ENCODE results near the gene OVOL2. TPM values are rescaled to one million over a fixed set of nuclear protein-coding genes. Genes with fewer than 3 reads are reported as not detected.
"Not testable (repeated sequence)": the region's sequence is repeated elsewhere in the genome, so short reads cannot be mapped to it uniquely, and the experiment has no call there.

The OVOL2 gene
- total RNA-seq, 1 donor from 2014 or later = not detected

- no peak for DNase-seq (ENCODE audit: low spot score)
- Mint-ChIP-seq H3K4me1 (ENCODE audit: low read depth) (no peaks in the 10 kb centered on the region), H3K27me3 (ENCODE audit: low read depth) (peaks cover 31% of the 10 kb centered on the region), H3K4me3 (ENCODE audit: unreplicated experiment) (no peak overlapping the region), H3K27ac (ENCODE audit: unreplicated experiment) (no peak overlapping the region), H3K36me3 (ENCODE audit: low read depth) (no peaks in the 10 kb centered on the region), H3K9me3 (ENCODE audit: low read depth) (no peaks in the 10 kb centered on the region)
- no peak for TF ChIP-seq CTCF (IDR thresholded peaks at IDR 0.05)
These were observed 35.7 kb upstream of the OVOL2 start for GRCh38 chr20:18093388-18093787.

- no peak overlapping the region for H3K27ac Mint-ChIP-seq (ENCODE audit: unreplicated experiment)
- no peaks in the 10 kb centered on the region for H3K4me1 Mint-ChIP-seq (ENCODE audit: low read depth)
- no peaks in the 10 kb centered on the region for H3K9me3 Mint-ChIP-seq (ENCODE audit: low read depth)
- H3K4me3 Mint-ChIP-seq (ENCODE audit: unreplicated experiment) = no peak overlapping the region
- H3K36me3 Mint-ChIP-seq (ENCODE audit: low read depth) = no peaks in the 10 kb centered on the region
- TF ChIP-seq CTCF (IDR thresholded peaks at IDR 0.05) = no peak
- H3K27me3 Mint-ChIP-seq (ENCODE audit: low read depth) = peaks cover 29% of the 10 kb centered on the region
- no peak for DNase-seq (ENCODE audit: low spot score)
These were observed 35.2 kb upstream of the OVOL2 start for GRCh38 chr20:18092890-18093289.

- Mint-ChIP-seq H3K4me3 (ENCODE audit: unreplicated experiment) (no peak overlapping the region), H3K36me3 (ENCODE audit: low read depth) (no peaks in the 10 kb centered on the region), H3K9me3 (ENCODE audit: low read depth) (no peaks in the 10 kb centered on the region), H3K4me1 (ENCODE audit: low read depth) (no peaks in the 10 kb centered on the region), H3K27ac (ENCODE audit: unreplicated experiment) (no peak overlapping the region), H3K27me3 (ENCODE audit: low read depth) (peaks cover 22% of the 10 kb centered on the region)
- TF ChIP-seq CTCF (IDR thresholded peaks at IDR 0.05) = no peak
- DNase-seq (ENCODE audit: low spot score) = no peak
These were observed 33.9 kb upstream of the OVOL2 start for GRCh38 chr20:18091623-18092022.

- Mint-ChIP-seq H3K27ac (ENCODE audit: unreplicated experiment) (no peak overlapping the region), H3K9me3 (ENCODE audit: low read depth) (no peaks in the 10 kb centered on the region), H3K4me3 (ENCODE audit: unreplicated experiment) (no peak overlapping the region), H3K27me3 (ENCODE audit: low read depth) (peaks cover 18% of the 10 kb centered on the region), H3K4me1 (ENCODE audit: low read depth) (no peaks in the 10 kb centered on the region), H3K36me3 (ENCODE audit: low read depth) (no peaks in the 10 kb centered on the region)
- no peak for DNase-seq (ENCODE audit: low spot score)
- no peak for TF ChIP-seq CTCF (IDR thresholded peaks at IDR 0.05)
These were observed 32.8 kb upstream of the OVOL2 start for GRCh38 chr20:18090477-18090876.

GRCh38 chr20:18090044-18090443 lies 32.3 kb upstream of the OVOL2 start:
- Mint-ChIP-seq H3K27me3 (ENCODE audit: low read depth) (peaks cover 18% of the 10 kb centered on the region), H3K4me1 (ENCODE audit: low read depth) (no peaks in the 10 kb centered on the region), H3K4me3 (ENCODE audit: unreplicated experiment) (no peak overlapping the region), H3K27ac (ENCODE audit: unreplicated experiment) (no peak overlapping the region), H3K9me3 (ENCODE audit: low read depth) (no peaks in the 10 kb centered on the region), H3K36me3 (ENCODE audit: low read depth) (no peaks in the 10 kb centered on the region)
- TF ChIP-seq CTCF (IDR thresholded peaks at IDR 0.05) = no peak
- no peak for DNase-seq (ENCODE audit: low spot score)

GRCh38 chr20:18088841-18089240 lies 31.1 kb upstream of the OVOL2 start:
- H3K4me1 Mint-ChIP-seq (ENCODE audit: low read depth); H3K27ac Mint-ChIP-seq (ENCODE audit: unreplicated experiment); DNase-seq (ENCODE audit: low spot score); H3K9me3 Mint-ChIP-seq (ENCODE audit: low read depth); H3K4me3 Mint-ChIP-seq (ENCODE audit: unreplicated experiment); H3K36me3 Mint-ChIP-seq (ENCODE audit: low read depth): not testable (repeated sequence)
- peaks cover 14% of the 10 kb centered on the region for H3K27me3 Mint-ChIP-seq (ENCODE audit: low read depth)

GRCh38 chr20:18088298-18088697 lies 30.6 kb upstream of the OVOL2 start:
- not testable (repeated sequence) for H3K4me1 Mint-ChIP-seq (ENCODE audit: low read depth); H3K36me3 Mint-ChIP-seq (ENCODE audit: low read depth); H3K4me3 Mint-ChIP-seq (ENCODE audit: unreplicated experiment); H3K27ac Mint-ChIP-seq (ENCODE audit: unreplicated experiment); H3K9me3 Mint-ChIP-seq (ENCODE audit: low read depth); DNase-seq (ENCODE audit: low spot score)
- peaks cover 13% of the 10 kb centered on the region for H3K27me3 Mint-ChIP-seq (ENCODE audit: low read depth)

All from chondrocyte (in vitro differentiated cells).